Gastroesophageal sphincter (tissue), 4 donors: ENCODE data around the gene OTUD1. TPM values are rescaled to one million over a fixed set of nuclear protein-coding genes. Genes with fewer than 3 reads are reported as not detected.

Source experiments
- ATAC-seq: fragments of 150-250 bp; one replicate; pipeline ENCODE4 v1.9.1; 2016; ENCODE audit warnings: mild to moderate bottlenecking, moderate library complexity
- H3K27ac ChIP-seq, 4 donors: fragments of 200-600 bp; sonication (generic) in 3 of 4; 1 replicate in 3 of 4; 2 replicates in 1 of 4; pipeline ENCODE4 v1.5.1; 2016 to 2019
- H3K27me3 ChIP-seq: fragments of 200-600 bp; sonication (generic); one replicate; pipeline ENCODE4 v1.5.1; 2019
- H3K36me3 ChIP-seq, 2 donors: fragments of 200-600 bp; sonication (generic); one replicate each; pipeline ENCODE4 v1.5.1; 2019; ENCODE audit warnings: control low read depth in 1 of 2
- H3K4me1 ChIP-seq, 3 donors: fragments of 200-600 bp; sonication (generic); 1 replicate in 2 of 3; 2 replicates in 1 of 3; pipeline ENCODE4 v1.5.1; 2016 to 2019; ENCODE audit warnings: control low read depth in 2 of 3
- H3K4me3 ChIP-seq, 2 donors: fragments of 200-600 bp; sonication (generic); one replicate each; pipeline ENCODE4 v1.5.1; 2019; ENCODE audit warnings: mild to moderate bottlenecking in 1 of 2, moderate library complexity in 1 of 2
- H3K9me3 ChIP-seq, 3 donors: fragments of 200-600 bp; sonication (generic); one replicate each; pipeline ENCODE4 v1.5.1; 2017 to 2019; ENCODE audit warnings: control low read depth in 2 of 3
- EP300 ChIP-seq: sonication (generic); formaldehyde crosslinking; IDR thresholded peaks from one replicate; pipeline ENCODE4 v1.6.1; 2017; ENCODE audit warnings: antibody characterized with exemption, mild to moderate bottlenecking
- POLR2A ChIP-seq, 2 donors: fragments of 450-650 bp; IDR thresholded peaks; one replicate each; pipeline ENCODE4 v1.6.1; 2017; ENCODE audit warnings: antibody characterized with exemption in 2 of 2, mild to moderate bottlenecking in 2 of 2, moderate library complexity in 1 of 2
- POLR2AphosphoS5 ChIP-seq: sonication (generic); formaldehyde crosslinking; IDR thresholded peaks from one replicate; pipeline ENCODE4 v1.6.1; 2017; ENCODE audit warnings: antibody characterized with exemption
- WGBS, 2 donors: methylation state at CpG; one replicate each; pipeline ENCODE4 v1.1.5; 2018; ENCODE audit warnings: low coverage in 1 of 2; 5-methylcytosine and 5-hydroxymethylcytosine counted together
- small RNA-seq, 4 donors: library from RNA; depleted of rRNA; stranded (forward); fragments of <200 nt; gene quantifications; one replicate each; pipeline ENCODE3, GENCODE V24; 2016
- total RNA-seq, 4 donors: library from RNA; depleted of rRNA; stranded (reverse); fragments of >200 nt; gene quantifications; one replicate each; pipeline ENCODE4 v1.1.0, GENCODE V29; 2016
- TF ChIP-seq, protein P1 (sequence below), 4 experiments: fragments of 200-600 bp in 2 of 4; fragments of 450-650 bp in 2 of 4; sonication (generic) in 1 of 4; IDR thresholded peaks; one replicate each; pipeline ENCODE4 v1.5.1; 2017 to 2019; ENCODE audit warnings: antibody characterized with exemption in 4 of 4, mild to moderate bottlenecking in 2 of 4, moderate library complexity in 2 of 4

Gene OTUD1
- total RNA-seq, 4 donors from 2014 or later, result 11.5 to 19.8 (median 12.3) TPM

DNA sequence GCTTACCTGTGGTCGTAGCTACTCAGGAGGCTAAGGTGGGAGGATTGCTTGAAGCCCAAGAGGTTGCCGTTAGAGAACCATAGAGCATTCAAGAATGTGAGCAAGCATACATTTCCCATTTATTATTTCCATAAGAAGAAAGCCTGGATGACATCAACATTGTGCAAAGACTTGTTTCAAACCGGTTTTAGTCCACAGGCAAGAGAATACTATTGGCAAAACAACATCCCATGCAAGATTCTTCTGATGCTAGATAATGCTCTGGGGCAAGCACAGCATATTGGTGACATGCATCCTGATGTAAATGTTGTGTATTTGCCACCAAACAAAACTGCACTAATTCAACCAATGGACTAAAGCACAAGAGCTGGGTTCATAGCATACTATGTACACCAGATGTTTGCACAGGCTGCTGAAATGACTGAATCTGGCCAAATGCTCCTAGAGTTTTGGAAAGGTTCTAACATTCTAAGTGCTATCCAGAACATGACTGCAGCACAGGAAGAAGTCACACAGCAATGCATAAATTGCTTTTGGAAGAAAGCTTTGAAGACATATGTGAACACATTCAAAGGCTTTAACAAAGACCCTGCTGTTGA is 42.6 kb downstream of the OTUD1 start:
- H3K27ac ChIP-seq, result no peak overlapping the region
- H3K4me3 ChIP-seq, result no peak overlapping the region
- TF ChIP-seq POLR2A (IDR thresholded peaks at IDR 0.05), result no peak
- TF ChIP-seq, protein P1, sequence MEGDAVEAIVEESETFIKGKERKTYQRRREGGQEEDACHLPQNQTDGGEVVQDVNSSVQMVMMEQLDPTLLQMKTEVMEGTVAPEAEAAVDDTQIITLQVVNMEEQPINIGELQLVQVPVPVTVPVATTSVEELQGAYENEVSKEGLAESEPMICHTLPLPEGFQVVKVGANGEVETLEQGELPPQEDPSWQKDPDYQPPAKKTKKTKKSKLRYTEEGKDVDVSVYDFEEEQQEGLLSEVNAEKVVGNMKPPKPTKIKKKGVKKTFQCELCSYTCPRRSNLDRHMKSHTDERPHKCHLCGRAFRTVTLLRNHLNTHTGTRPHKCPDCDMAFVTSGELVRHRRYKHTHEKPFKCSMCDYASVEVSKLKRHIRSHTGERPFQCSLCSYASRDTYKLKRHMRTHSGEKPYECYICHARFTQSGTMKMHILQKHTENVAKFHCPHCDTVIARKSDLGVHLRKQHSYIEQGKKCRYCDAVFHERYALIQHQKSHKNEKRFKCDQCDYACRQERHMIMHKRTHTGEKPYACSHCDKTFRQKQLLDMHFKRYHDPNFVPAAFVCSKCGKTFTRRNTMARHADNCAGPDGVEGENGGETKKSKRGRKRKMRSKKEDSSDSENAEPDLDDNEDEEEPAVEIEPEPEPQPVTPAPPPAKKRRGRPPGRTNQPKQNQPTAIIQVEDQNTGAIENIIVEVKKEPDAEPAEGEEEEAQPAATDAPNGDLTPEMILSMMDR (IDR thresholded peaks at IDR 0.05), result no peak
- TF ChIP-seq POLR2AphosphoS5, result no peak
- no peak for TF ChIP-seq EP300
- ATAC-seq, result no peak
- no peaks in the 10 kb centered on the region for H3K36me3 ChIP-seq
- no peaks in the 10 kb centered on the region for H3K9me3 ChIP-seq
- no peaks in the 10 kb centered on the region for H3K4me1 ChIP-seq
- no peaks in the 10 kb centered on the region for H3K27me3 ChIP-seq
- WGBS, 2 donors, result 85% methylated on average over 2 to 3 of the region's 3 CpGs

DNA sequence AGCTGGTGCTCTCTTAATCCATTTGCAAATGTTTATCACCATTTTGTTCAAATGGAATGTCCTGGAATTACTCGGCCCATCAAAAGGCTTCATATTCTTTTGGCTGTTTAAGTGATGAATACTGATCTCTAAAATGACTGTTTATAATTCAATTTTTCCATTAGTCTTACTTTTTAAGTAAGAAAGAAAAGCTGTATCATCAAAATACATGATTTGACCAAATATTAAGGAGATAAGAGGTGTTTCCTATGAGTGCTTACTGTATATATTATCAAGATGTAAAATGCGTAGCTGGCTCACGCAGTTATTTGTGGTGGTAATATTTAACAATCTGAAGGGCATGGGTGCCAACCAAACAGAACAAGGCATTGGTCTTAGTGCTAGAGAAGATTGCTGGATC is 51.2 kb downstream of the OTUD1 start:
- no peak for ATAC-seq
- Histone ChIP-seq H3K27ac (no peak overlapping the region), H3K9me3 (no peaks in the 10 kb centered on the region), H3K36me3 (no peaks in the 10 kb centered on the region), H3K27me3 (peaks cover 10% of the 10 kb centered on the region), H3K4me3 (no peak overlapping the region), H3K4me1 (no peaks in the 10 kb centered on the region)
- TF ChIP-seq POLR2AphosphoS5, result no peak
- TF ChIP-seq EP300, result no peak
- TF ChIP-seq, protein P1 (IDR thresholded peaks at IDR 0.05), result no peak
- 72 to 81% methylated on average over 3 of the region's 3 CpGs for WGBS, 2 donors

Small RNAs within 50 kb of the gene (small RNA-seq; reads per million reads assigned to genes)
- gene MIR1254-2, result 0 reads per million in 4 donors

Other genes with a start within 250 kb of the OTUD1 start
- not detected for gene PTF1A, start 246.8 kb upstream of the OTUD1 start, total RNA-seq
- gene C10orf67, start 94.3 kb upstream of the OTUD1 start, total RNA-seq, result not detected